ENCODE results near the gene PPIL1.

DNA sequence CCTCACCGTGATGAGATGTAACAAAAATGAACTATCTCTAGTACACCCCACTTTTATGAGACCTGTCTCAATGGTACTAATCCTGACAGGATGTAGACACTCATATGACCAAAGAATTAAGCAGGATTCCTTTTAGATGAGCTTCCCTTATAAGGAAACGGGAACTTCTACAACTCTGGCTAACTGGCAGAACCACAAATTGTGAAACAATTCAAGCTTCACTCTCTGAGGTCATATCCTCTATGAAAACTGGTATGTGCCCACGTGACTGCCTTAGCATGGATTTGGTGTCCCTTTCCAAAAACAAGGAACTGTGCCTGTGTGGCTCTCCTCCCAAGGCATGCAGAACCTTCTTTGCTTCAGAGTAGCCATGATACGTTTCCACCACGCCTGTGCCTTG, 21.3 kb downstream of the PPIL1 start:
- TF ChIP-seq, protein P1, sequence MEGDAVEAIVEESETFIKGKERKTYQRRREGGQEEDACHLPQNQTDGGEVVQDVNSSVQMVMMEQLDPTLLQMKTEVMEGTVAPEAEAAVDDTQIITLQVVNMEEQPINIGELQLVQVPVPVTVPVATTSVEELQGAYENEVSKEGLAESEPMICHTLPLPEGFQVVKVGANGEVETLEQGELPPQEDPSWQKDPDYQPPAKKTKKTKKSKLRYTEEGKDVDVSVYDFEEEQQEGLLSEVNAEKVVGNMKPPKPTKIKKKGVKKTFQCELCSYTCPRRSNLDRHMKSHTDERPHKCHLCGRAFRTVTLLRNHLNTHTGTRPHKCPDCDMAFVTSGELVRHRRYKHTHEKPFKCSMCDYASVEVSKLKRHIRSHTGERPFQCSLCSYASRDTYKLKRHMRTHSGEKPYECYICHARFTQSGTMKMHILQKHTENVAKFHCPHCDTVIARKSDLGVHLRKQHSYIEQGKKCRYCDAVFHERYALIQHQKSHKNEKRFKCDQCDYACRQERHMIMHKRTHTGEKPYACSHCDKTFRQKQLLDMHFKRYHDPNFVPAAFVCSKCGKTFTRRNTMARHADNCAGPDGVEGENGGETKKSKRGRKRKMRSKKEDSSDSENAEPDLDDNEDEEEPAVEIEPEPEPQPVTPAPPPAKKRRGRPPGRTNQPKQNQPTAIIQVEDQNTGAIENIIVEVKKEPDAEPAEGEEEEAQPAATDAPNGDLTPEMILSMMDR (IDR thresholded peaks at IDR 0.05), result no peak
- TF ChIP-seq POLR2A (IDR thresholded peaks at IDR 0.05), result no peak

Measured in tibial nerve (tissue), 3 donors.